Putamen (tissue), 1 donor: Measurements from ENCODE around the gene SMPD2.
"Not testable (repeated sequence)": the region's sequence is repeated elsewhere in the genome, so short reads cannot be mapped to it uniquely, and the experiment has no call there.

ENCODE experiments used
- DNase-seq: peaks from one replicate; pipeline ENCODE4 v3.0.0-alpha.2; 2016; ENCODE audit warnings: low spot score

The SMPD2 gene

DNA sequence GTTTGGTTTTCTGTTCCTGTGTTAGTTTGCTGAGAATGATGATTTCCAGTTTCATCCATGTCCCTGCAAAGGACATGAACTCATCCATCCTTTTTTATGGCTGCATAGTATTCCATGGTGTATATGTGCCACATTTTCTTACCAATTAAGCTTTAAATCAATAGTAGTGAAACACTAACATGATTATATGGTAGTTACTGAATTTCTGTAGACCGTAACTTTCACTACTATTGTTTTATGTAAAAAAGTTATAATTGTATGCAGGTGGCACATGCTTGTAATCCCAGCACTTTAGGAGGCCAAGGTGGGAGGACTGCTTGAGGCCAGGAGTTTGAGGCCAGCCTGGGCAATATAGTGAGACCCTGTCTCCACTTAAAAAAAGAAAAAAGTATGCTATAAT, 20.7 kb downstream of the SMPD2 start:
- not testable (repeated sequence) for DNase-seq

DNA sequence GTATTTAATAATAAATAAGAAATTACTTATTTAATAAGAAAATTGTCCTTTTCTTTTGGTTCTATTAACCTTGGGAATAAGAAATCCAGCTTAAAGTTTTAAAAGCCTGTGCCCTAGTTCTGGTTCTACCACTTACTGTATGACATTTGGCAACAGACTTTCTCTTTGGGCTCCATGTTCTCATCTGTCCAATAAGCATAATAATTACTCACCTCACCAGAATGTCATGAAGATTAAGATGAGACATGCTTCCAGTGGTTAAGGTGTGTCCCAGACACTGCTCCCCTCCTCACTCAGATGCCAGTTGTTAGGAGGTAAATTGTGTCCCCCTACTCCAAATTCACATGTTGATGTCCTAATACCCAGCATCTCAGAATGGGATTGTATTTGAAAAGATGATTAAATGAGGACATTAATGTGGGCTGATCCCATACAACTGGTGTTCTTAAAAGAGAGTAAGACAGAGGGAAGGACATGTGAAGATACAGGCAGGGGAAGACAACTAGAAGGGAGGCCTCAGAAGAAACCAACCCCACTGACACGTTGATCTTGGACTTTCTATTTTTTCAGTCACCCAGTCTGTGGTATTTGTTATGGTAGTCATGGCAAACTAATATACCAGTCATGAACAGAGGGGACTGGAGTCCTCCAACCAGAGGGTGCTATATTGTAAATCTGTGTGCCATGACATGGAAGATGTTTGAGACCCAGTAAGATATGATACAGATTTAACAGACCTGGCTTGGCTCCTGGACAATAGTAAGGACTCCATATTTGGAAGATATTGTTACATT, 21.4 kb downstream of the SMPD2 start:
- no peak for DNase-seq

DNA sequence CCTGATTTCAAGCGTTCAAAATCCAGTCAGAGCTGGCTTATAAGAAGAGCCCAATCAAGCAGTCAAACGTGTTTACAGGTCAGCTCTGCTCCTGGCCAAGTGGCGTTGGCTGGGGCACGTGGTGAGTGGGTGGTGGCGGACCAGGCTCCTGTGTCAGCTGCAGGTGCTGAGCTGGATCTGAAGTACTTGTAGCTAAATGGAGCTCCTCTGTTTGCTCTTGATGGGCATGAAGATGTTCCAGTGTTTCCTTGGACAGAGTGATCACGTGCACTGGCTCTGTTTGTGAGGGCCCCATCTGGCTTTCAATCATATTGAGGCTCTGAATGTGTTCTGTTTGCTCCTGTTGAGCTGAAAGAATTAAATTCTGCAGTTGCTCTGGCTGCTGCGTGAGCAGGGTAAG, 25.2 kb downstream of the SMPD2 start:
- DNase-seq: peak; percentile 67

DNA sequence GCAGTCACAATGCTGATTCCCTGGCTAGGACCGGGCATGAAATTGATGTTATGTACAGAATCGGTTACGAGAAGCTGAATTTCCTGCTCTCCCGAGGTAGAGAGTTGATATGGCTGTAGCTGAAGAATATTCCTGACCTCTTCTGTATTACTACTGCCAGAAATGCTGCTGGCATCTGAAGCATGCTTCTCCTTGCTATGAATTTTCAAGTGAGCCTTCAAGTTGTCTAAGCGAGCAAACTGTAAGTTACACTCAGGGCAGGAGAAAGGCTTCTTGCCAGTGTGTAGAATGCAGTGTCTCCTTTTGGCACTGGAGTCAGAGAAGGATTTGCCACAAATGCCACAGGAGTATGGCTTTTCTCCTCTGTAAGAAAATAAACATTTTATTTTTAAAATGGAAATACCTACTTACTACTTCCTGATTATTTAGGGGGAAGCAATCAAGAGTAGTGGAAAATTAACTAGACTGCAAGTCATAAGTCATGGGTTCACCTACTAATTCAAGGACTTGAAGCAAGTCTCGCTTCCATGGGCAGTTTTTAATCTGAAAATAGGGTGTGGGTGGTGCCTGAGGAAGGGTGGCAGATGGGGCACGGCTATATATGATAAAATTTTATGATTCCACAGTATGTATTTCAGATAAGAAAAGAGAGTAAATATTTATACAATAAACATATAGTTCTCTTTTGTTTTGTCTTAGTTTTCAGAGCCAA, 25.8 kb downstream of the SMPD2 start:
- DNase-seq: no peak

DNA sequence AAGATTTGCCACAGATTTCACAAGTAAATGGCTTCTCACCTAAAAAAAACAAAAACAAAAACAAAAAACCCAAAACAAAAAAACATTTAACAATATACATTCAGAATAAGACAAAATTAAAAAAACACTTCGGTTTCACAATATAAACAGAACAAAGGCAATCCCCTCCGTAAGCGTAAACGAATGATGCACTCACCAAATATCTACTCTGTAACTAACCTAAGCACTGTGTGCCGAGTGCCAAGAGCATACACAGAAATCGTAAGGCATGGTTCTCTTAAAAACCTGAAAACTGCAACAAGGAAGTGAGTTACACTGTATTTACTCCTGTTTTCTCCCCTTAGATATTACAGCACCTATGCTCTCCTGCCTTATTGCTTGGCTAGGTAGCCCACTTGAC, 27.2 kb downstream of the SMPD2 start:
- no peak for DNase-seq

DNA sequence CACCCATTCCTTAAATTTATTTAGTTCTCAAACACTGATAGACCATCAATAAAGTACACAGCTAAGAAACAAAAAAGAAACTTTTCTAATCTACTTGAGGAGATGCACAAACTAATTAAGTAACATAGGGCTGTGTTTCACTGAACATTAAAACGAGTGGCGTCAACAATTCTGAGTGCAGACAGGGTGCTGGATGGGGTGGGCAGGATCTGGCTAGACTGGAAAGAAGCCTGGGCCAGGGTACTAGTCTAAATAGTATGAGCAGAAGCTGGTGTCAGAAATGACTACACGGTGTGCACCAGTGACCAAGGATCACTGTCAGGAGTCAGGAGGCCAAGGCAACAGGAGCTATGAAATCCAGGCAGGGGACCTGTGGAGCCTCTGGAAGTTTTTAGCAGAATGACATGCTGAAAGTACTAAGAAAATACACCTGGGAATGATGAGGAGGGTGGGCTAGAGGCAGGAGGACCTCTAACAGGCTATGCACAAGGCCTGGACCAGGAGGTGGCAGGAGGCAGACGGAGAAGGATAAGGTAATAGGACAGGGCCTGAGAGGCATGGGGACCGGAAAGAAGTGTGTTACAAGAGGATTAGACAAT, 29.2 kb downstream of the SMPD2 start:
- no peak for DNase-seq

DNA sequence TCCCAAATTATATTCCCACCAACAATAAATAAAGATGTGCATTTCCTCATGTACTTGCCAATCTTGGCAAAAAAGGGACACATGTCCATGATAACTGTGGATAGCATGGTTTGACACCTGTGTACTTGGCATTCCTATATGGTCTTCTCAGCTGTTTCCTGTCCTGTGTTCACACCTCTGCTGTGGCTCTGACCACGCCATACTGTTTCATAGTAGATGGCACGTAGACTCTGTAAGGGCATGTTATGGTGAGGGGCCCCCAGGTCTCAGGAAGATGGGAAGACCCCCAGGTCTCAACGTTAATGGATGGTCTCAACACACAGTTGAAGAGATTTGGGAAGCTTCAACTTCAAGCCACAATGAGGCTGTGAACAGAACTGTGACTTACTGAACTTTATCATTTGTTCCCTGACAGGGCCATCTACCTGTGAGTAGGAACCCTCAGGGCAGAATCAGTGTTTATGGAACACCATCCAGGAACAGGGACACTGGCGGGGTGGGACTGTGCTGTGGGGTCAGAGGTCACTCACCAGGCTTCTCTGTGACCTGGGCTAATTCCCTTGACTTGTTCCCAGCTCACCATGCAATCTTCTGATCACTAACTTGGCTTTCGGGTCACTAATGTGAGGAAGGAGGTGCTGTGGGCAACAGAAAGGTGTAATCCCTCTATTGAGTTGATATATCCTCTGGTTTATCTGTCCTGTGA, 30.7 kb downstream of the SMPD2 start:
- no peak for DNase-seq

DNA sequence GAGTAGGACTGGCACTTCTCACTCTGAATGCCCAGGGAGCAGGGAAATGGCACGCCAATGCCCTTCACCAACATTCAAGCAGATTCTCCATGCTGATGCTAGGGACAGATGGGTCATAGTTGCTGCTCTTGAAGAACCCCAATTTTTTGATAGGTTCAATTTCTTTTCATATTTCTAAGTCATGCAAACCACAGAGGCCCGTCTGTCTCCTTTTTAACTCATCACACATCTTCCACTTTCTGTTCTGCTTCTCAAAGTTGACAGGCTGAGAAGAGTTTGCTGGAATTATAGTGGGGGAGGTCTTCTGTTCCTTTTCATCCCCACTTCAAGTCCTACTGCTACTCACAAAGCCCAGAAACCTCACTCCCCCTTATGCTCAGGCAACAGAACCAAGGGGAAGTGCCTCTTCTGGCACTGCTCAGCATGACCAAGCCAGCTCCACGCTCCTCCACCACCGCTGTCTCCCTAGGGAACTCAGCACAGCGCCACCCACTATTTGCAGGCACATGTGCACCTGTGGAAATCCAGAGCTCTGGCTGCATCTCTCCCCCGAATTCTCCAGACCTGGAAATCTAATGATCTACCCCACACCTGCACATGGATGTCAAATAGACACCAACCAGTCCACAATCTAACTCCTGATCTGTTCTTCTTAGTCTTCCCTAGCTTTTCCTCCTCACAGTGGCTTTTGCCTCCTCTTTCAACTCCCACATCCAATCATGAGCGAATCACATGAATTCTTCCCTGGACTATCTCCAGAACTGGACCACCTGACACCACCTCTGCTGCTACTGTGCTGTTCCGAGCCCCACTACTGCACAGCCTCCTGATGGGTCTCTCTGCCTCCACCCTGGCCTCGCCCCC, 31.8 kb downstream of the SMPD2 start:
- peak; percentile 68 for DNase-seq

DNA sequence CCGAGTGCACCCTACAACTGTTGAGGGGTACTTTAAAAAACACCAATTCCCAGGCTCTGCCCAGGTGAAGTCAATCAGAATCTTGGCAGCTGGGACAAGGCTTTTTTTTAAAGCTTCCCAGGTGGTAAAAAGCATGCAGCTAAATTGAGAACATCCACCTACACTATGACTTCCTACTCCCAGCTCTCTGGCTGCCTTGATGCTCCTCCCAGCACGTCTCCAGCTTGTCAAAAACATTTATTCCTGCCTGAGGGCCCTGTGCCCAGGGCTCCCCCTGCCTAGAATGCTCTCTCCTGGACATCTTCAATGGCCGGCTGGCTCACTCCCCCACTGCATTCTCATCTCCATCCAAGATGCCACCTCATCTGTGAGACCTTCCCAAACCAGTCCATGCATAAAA, 32.6 kb downstream of the SMPD2 start:
- peak; percentile 67 for DNase-seq

DNA sequence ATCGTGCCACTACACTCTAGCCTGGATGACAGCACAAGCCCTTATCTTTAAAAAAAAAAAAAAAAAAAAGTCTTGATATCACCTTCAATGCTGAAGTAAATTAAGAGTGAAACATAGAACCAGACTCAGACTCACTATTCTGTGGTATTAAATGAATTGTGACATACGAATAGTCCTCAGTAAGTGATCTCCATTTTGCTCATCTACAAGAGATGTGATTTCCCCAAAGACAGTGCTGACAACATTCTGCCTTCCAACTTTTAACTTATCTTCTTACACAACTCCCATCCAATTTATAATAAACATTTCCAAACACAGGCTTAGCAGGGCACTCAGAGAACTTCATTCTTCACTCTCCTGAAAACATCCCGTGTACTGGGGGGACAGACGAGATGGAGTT, 34.5 kb downstream of the SMPD2 start:
- DNase-seq: no peak

DNA sequence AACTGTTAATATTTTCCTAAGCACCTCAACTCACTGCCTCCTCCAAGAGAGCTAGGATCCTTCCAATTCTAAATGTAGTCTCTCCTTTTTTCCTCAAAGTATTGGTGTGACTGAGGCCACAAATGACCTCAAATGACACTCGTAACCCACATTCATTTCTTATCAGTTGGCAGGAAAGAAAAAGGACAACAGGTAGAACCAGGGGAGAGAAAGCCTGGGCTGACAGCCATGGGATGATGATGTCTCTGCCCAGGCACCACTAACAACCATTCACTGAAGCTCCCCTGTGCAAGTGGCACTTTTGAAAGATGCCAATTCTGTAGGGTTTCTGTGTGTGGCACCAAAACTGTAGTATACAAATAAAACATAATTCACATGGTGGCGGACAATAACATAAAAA, 35.1 kb downstream of the SMPD2 start:
- no peak for DNase-seq

DNA sequence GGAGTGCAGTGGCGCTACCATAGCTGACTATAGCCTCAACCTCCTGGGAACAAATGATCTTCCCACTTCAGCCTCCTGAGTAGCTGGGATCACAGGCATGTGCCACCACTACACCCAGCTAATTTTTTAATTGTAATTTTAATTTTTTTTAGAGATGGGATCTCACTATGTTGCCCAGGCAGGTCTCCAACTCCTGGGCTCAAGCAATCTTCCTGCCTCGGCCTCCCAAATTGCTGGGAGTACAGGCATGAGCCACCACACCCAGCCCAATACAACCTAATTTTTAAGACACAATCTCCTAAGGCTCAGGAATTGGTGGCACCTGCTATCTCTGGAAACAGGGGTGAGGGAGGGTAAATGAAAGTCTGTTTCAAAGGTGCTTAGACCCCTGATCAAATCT, 36.7 kb downstream of the SMPD2 start:
- DNase-seq: no peak

DNA sequence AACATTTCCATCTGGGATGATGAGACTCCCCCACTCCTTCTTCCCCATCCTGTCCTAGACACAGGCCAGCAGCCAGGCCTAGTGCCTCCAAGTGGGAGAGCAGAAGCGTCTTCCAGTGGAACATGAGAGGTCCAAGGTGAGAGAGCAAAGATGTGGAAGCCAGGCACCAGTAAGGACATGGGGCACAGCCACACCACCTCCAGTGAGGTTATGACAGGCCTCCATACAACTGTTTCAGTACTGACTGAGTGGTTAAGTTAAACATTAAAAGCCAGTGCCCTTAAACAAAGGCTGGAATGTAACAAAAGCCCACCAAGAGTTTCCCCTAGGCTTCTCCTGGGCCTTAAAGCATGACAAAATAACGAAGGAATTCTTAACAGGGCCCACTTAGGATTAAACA, 37.2 kb downstream of the SMPD2 start:
- DNase-seq: no peak

DNA sequence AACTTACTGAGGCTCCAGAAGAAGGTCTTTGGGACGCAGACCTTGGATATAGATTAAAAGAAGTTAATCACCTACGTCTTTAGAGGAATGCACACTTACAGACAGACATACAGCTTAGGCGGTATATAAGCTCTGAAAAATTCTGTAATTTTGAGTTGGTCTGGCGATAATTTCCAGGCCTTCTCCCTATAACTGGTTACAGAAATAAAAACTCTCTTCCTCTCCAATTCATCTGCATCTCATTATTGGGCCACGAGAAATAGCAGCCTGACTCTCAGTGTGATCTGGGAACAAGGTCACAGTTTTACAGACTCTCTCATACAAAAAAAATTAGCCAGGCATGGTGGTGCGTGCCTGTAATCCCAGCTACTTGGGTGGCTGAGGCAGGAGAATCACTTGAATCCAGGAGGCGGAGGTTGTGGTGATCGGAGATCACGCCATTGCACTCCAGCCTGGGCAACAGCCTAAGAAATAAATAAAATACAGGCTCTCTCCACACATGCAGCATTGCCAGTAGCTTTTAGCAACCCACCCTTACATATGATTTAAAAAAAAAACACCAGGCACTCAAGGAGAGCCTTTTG, 37.8 kb downstream of the SMPD2 start:
- no peak for DNase-seq

DNA sequence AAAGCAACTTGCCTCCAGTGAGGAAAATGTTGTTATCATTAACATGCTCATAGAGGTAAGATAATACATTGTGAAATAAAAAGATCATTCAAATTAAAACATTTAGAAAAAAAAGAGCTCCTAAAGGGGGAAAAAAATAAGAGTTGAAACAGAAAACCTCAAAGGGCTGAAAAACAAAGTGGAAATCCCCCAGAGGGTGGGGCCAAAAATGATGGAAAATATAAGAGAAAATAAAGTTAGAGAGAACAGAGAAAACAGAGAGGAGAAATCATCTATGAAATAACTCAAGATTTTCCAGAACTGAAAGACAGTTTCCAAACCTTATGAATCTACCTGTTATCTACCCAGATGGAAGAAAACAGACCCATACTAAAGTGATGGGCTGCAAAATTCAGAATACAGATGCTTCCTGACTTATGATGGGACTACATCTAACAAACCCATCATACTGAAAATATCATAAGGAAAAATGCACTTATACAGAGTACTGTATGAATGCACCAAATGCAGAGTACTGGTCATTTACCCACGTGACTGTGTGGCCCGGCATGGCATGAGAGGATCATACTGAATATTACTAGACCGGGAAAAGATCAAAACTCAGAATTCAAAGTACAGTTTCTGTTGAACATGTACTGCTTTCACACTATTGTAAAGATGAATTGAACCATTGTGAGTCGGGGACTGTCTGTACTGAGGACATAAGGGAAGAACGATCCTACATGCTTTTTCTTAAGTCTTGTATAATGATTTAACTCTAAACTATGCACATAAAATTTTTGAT, 38.5 kb downstream of the SMPD2 start:
- DNase-seq: no peak

DNA sequence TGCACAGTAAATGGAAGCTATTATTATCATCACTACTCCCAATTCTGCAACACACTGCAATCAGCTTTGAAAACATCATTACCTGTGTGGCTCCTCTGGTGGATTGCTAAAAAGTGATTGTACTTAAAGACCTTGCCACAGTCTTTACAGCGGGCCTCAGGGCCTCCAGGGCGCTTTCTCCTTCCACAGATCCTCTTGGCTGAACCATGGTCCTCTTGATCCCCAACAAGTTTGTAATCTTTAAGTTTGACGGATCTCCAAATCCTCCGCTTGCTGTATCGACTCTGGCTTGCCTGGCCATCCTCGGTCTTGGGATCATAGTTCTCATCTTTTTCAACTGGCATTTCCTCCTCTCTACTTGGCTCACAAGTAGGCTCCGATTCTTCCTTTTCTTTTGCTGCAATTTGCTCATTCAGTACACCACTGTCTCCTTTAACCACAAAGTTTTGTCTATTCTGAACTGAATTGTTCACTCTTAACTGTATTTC, 40.5 kb downstream of the SMPD2 start:
- no peak for DNase-seq

DNA sequence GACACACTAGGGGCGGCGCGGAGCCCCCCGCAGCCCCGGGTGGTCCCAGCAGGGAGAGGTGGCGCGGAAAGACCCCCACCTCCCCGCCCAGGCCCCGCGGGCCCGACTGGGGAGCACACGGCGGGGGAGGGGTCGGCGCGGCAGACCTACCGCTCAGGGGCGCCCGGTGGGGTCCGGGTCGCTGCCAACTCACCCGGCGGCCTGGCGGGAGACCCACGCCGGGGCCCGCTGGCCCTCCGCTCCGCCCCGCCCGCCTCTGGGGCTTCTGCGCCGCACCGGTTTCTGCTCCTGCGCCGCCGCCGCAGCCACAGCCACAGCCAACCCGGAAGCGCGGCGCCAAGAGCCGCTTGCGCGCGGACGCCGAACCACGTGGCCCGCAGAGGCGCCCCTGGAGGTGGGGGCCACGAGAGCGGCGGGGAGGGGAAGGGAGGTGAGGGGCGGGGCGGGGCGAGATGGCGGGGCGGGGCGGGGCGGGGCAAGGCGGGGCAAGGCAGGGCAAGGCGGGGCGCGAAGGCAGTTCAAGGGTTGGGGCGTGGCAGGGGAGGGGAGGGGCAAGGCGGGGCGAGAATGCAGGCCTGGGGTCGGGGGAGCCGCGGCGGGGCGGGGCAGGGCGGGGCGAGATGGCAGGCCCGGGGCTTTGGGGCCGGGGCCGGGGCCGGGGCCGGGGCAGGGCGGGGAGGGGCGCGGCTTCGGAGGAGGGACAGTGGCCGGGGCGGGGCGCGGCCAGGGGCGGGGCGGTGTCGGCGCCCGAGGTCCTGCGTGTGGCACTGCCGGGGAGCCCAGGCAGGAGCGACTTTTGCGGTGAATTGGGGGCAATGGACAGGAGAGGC, 42.6 kb downstream of the SMPD2 start, which contains the start of gene ZBTB24:
Gene ZBTB24 (minus strand): TSS at position 315 of the 830 bp plus-strand sequence. CDS start 1,193 bp downstream, outside the sequence.
- peak; percentile 93 for DNase-seq

DNA sequence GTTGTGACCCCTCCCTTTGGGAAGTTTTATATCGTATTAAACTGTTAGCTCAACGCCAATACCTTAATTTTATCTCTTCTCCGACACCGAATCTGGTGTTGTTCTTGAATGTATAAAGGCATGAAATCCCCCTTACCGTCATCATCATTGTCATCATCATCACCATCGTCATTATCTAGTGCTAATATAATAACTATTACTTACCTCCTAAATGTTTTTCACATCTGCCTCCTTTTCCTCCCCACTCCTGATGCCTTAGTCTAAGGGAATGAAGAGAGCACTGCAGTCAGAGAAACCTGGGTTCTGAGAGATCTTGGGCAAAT, 43.2 kb downstream of the SMPD2 start:
- no peak for DNase-seq

DNA sequence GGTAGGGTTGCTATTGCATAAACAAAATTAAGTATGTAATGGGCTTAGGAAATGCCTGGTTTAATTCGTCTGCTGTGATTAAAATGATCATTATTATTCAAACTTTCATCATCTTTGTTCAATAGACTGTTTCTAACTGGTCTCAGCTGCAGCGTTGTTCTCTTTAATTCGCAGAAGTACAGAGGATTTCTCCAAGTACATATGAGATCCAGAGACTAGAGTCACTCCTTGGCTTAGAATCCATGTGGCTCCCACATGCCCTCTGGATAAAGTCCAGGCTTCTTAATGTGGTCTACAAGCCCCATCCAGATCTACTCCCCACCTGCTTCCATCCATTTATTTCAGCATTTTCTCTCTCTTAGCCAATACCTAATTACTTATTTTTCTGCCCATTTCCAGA, 43.6 kb downstream of the SMPD2 start:
- DNase-seq: no peak
